SJSA1 (cell line): Measurements from ENCODE around the gene KRTAP10-12. TPM values are rescaled to one million over a fixed set of nuclear protein-coding genes. Genes with fewer than 3 reads are reported as not detected.

Source experiments
- total RNA-seq: library from RNA; depleted of rRNA; stranded (reverse); fragments of >200 nt; shearing (Covaris generic); gene quantifications from 2 replicates; pipeline ENCODE4 v1.2.3, GENCODE V29; 2014; rRNA removed

The KRTAP10-12 gene
- total RNA-seq, 1 experiment from 2014 or later, result not detected

Other genes starting within 250 kb of the KRTAP10-12 start
- gene LRRC3, start 241.7 kb upstream of the KRTAP10-12 start, total RNA-seq, result 1.6 and 3.0 TPM in 2 replicates
- not detected in 2 replicates for gene KRTAP10-1, start 157.0 kb upstream of the KRTAP10-12 start, total RNA-seq
- gene KRTAP10-2, start 145.7 kb upstream of the KRTAP10-12 start, total RNA-seq, result not detected in 2 replicates
- gene KRTAP10-3, start 138.4 kb upstream of the KRTAP10-12 start, total RNA-seq, result not detected in 2 replicates
- gene KRTAP10-4, start 123.4 kb upstream of the KRTAP10-12 start, total RNA-seq, result not detected in 2 replicates
- gene KRTAP10-5, start 116.6 kb upstream of the KRTAP10-12 start, total RNA-seq, result not detected in 2 replicates
- not detected in 2 replicates for gene KRTAP10-6, start 104.7 kb upstream of the KRTAP10-12 start, total RNA-seq
- gene KRTAP10-7, start 96.6 kb upstream of the KRTAP10-12 start, total RNA-seq, result not detected in 2 replicates
- not detected in 2 replicates for gene KRTAP10-8, start 85.1 kb upstream of the KRTAP10-12 start, total RNA-seq
- gene KRTAP10-9, start 70.1 kb upstream of the KRTAP10-12 start, total RNA-seq, result not detected in 2 replicates
- gene KRTAP10-10, start 59.8 kb upstream of the KRTAP10-12 start, total RNA-seq, result not detected in 2 replicates
- not detected in 2 replicates for gene KRTAP10-11, start 50.8 kb upstream of the KRTAP10-12 start, total RNA-seq
- gene KRTAP12-4, start 42.5 kb upstream of the KRTAP10-12 start, total RNA-seq, result not detected in 2 replicates
- gene KRTAP12-3, start 39.2 kb upstream of the KRTAP10-12 start, total RNA-seq, result not detected in 2 replicates
- gene KRTAP12-2, start 30.2 kb upstream of the KRTAP10-12 start, total RNA-seq, result not detected in 2 replicates
- not detected in 2 replicates for gene KRTAP12-1, start 15.0 kb upstream of the KRTAP10-12 start, total RNA-seq
- not detected in 2 replicates for gene TSPEAR, start 14.4 kb downstream of the KRTAP10-12 start, total RNA-seq
- gene UBE2G2, start 104.6 kb downstream of the KRTAP10-12 start, total RNA-seq, result 74.7 and 110 TPM in 2 replicates
- gene SUMO3, start 120.9 kb downstream of the KRTAP10-12 start, total RNA-seq, result 137 and 173 TPM in 2 replicates
- 403 and 590 TPM in 2 replicates for gene PTTG1IP, start 176.5 kb downstream of the KRTAP10-12 start, total RNA-seq
- 116 and 120 TPM in 2 replicates for gene ITGB2, start 223.7 kb downstream of the KRTAP10-12 start, total RNA-seq
- 25.5 and 31.6 TPM in 2 replicates for gene SLX9, start 242.9 kb downstream of the KRTAP10-12 start, total RNA-seq